Gastrocnemius medialis (tissue), 4 donors: ENCODE measurements around the gene DNAJC15.
"Not testable (repeated sequence)": the region's sequence is repeated elsewhere in the genome, so short reads cannot be mapped to it uniquely, and the experiment has no call there.

Source experiments
- POLR2A ChIP-seq, 2 donors: fragments of 450-650 bp; IDR thresholded peaks; one replicate each; pipeline ENCODE4 v1.6.1; 2017; ENCODE audit warnings: antibody characterized with exemption in 2 of 2, mild to moderate bottlenecking in 2 of 2, moderate library complexity in 2 of 2
- TF ChIP-seq, protein P1 (sequence below), 5 experiments: fragments of 450-650 bp in 3 of 5; fragments of 200-600 bp in 2 of 5; sonication (generic) in 2 of 5; IDR thresholded peaks in 4 of 5; conservative IDR thresholded peaks in 1 of 5; 1 replicate in 4 of 5; 2 replicates in 1 of 5; pipeline ENCODE4 v1.5.1; 2016 to 2019; ENCODE audit warnings: antibody characterized with exemption in 5 of 5, mild to moderate bottlenecking in 3 of 5, moderate library complexity in 3 of 5

DNA sequence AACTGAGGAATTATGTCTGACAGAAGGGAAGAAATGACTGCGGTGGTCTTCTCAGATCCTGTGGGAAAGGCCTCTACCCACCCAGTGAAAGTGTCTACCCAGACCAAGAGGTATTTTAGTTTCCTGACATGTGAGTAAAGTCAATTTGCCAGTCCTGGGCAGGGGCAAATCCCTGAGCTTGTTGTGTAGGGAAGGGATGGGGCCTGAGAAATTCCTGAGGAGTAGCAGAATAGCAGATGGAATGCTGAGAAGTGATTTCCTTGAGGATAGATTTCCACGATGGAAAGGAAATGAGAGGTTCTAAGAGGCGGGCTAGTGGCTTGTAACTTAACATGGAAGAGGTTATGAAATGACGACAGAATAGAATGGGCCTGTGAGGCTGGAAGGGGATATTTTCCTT, 37.4 kb downstream of the DNAJC15 start:
- TF ChIP-seq, protein P1, sequence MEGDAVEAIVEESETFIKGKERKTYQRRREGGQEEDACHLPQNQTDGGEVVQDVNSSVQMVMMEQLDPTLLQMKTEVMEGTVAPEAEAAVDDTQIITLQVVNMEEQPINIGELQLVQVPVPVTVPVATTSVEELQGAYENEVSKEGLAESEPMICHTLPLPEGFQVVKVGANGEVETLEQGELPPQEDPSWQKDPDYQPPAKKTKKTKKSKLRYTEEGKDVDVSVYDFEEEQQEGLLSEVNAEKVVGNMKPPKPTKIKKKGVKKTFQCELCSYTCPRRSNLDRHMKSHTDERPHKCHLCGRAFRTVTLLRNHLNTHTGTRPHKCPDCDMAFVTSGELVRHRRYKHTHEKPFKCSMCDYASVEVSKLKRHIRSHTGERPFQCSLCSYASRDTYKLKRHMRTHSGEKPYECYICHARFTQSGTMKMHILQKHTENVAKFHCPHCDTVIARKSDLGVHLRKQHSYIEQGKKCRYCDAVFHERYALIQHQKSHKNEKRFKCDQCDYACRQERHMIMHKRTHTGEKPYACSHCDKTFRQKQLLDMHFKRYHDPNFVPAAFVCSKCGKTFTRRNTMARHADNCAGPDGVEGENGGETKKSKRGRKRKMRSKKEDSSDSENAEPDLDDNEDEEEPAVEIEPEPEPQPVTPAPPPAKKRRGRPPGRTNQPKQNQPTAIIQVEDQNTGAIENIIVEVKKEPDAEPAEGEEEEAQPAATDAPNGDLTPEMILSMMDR (IDR thresholded peaks at IDR 0.05 in 4 of 5, conservative IDR thresholded peaks at IDR 0.05 in 1 of 5): not testable (repeated sequence)
- TF ChIP-seq POLR2A (IDR thresholded peaks at IDR 0.05): not testable (repeated sequence)
